Measurements from ENCODE around the gene RXFP3.

GRCh38 chr5:33980030-33980429 is 43.8 kb downstream of the RXFP3 start:
- no peak for TF ChIP-seq CTCF (IDR thresholded peaks at IDR 0.05)
- TF ChIP-seq POLR2A (IDR thresholded peaks at IDR 0.05): no peak
- no peak for TF ChIP-seq POLR2AphosphoS5 (IDR thresholded peaks at IDR 0.05)
